ENCODE measurements around the gene FXYD3. TPM values are rescaled to one million over a fixed set of nuclear protein-coding genes. Genes with fewer than 3 reads are reported as not detected.
A peak's percentile ranks its signal among the peaks of the same experiment; 100 is the strongest.

The FXYD3 gene
- total and polyA plus RNA-seq, 5 donors from 2014 or later: not detected

DNA sequence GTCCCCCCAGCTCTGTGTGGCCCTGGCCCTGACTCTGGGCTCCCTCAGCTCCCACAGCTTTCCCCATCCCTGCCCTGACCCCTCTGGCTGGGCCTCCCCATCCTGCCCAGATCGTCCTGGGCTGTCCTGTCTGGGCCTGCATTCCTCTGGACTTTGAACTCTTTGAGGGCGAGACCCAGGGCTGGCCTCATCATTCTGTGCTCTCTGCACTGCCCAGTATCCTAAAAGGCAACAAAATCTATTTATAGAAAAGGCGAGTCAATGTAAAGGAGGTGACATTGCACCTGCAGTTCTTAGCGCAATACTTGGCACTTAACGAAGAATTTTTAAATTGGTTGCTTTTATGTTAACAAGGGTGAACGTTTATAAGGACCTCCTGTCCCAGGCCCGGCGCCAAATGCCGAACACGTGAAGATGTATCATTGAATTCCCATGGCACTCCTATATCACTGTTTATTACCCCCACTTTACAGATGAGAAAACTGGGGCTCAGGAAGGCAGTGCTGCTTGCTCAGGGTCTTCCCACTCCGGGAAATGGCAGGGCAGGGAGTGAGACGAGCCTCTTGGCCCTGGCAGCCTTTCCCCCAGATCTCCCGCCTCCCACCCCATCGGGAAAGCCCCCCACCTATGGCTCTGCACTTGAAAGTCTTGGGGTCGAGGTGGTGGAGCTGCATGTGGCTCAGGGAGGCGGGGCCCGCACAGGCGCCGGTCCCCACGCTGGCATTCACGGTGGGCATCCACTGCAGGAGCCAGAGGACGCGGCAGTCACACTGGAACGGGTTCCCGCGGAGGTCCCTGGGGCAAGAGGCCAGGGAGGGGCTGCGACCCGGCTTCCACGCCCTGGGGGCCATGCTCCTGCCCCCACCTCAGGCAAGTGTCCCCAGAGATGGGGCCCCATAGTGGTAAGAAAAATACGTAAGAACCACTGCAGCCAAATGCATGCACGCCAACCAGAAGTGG lies 15.4 kb downstream of the FXYD3 start:
- Histone ChIP-seq H3K4me1 (ENCODE audit: control insufficient read depth, insufficient read depth, low read length, poor library complexity, severe bottlenecking) (no peaks in the 10 kb centered on the region), H3K27ac (ENCODE audit: insufficient read depth, low read length, poor library complexity, severe bottlenecking) (no peak overlapping the region)
- no peak for DNase-seq

DNA sequence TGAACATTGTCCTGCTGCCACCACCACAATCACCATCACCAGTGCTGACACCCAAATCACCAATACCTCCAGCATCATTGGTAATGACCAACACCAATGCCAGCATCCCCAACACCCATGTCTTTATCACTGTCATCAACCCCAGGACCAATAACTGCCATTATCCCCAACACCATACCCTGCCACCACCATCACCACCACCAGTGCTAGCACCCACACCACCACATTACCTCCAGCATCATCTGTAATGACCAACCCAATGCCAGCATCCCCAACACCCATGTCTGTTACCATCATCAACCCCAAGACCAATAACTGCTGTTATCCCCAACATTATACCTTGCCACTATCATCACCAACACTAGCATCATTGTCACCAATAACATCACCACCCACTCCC lies 16.6 kb downstream of the FXYD3 start:
- Mint-ChIP-seq H3K4me3 (no peak overlapping the region), H3K36me3 (no peaks in the 10 kb centered on the region), H3K9me3 (peaks cover 0 to 11% (median 1%) of the 10 kb centered on the region in 7 donors), H3K4me1 (peaks cover 0 to 8% (median 4%) of the 10 kb centered on the region in 4 donors), H3K27me3 (peaks cover 5% of the 10 kb centered on the region), H3K27ac (no peak overlapping the region)
- Histone ChIP-seq H3K4me3 (ENCODE audit: low read depth, low read length) (no peak overlapping the region), H3K36me3 (ENCODE audit: control insufficient read depth, insufficient read depth, low read length) (no peaks in the 10 kb centered on the region), H3K27ac (ENCODE audit: insufficient read depth, low read length, poor library complexity, severe bottlenecking) (no peak overlapping the region), H3K27me3 (ENCODE audit: control insufficient read depth, insufficient read depth, low read length) (no peaks in the 10 kb centered on the region), H3K9me3 (ENCODE audit: control insufficient read depth in 2 of 2, low read length in 2 of 2) (no peaks in the 10 kb centered on the region), H3K4me1 (ENCODE audit: control insufficient read depth, insufficient read depth, low read length, poor library complexity, severe bottlenecking) (no peaks in the 10 kb centered on the region)
- ATAC-seq (ENCODE audit: low read depth in 2 of 2): no peak
- no peak for DNase-seq

More for the DNA sequence above, 15.4 kb downstream of the FXYD3 start:
- H3K4me3 ChIP-seq (ENCODE audit: low read depth, low read length): no peak overlapping the region
- no peak for ATAC-seq (ENCODE audit: low read depth in 2 of 2)
- H3K27ac Mint-ChIP-seq: no peak overlapping the region
- no peaks in the 10 kb centered on the region for H3K36me3 Mint-ChIP-seq
- H3K4me3 Mint-ChIP-seq: no peak overlapping the region
- H3K4me1 Mint-ChIP-seq: peaks cover 0 to 8% (median 4%) of the 10 kb centered on the region in 4 donors
- peaks cover 0 to 11% (median 1%) of the 10 kb centered on the region in 7 donors for H3K9me3 Mint-ChIP-seq
- H3K27me3 Mint-ChIP-seq: peaks cover 5% of the 10 kb centered on the region
- H3K27me3 ChIP-seq (ENCODE audit: control insufficient read depth, insufficient read depth, low read length): no peaks in the 10 kb centered on the region
- H3K36me3 ChIP-seq (ENCODE audit: control insufficient read depth, insufficient read depth, low read length): no peaks in the 10 kb centered on the region
- no peaks in the 10 kb centered on the region for H3K9me3 ChIP-seq (ENCODE audit: control insufficient read depth in 2 of 2, low read length in 2 of 2)

DNA sequence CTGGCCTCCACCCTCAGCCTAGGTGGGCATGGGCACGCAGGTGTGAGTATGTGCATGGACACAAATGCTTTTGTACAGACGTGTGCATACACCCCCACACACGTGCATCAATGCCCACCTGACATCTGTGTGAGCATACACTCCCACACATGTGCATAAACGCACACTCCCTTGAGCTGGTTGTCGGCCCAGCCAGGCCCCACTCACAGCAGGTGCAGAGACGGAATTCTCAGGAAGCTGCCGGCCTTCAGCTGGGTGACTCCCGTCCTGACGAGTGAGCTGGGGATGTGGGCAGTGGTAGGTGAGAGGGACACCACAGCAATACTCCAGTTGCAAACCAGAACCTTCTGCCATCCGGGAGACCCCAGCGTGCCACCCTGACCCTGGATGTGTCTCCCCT lies 18.2 kb downstream of the FXYD3 start:
- no peaks in the 10 kb centered on the region for H3K36me3 Mint-ChIP-seq
- H3K4me1 Mint-ChIP-seq: peaks cover 0 to 8% (median 4%) of the 10 kb centered on the region in 4 donors
- Histone ChIP-seq H3K27me3 (ENCODE audit: control insufficient read depth, insufficient read depth, low read length) (no peaks in the 10 kb centered on the region), H3K4me1 (ENCODE audit: control insufficient read depth, insufficient read depth, low read length, poor library complexity, severe bottlenecking) (no peaks in the 10 kb centered on the region), H3K9me3 (ENCODE audit: control insufficient read depth in 2 of 2, low read length in 2 of 2) (no peaks in the 10 kb centered on the region), H3K4me3 (ENCODE audit: low read depth, low read length) (no peak overlapping the region), H3K27ac (ENCODE audit: insufficient read depth, low read length, poor library complexity, severe bottlenecking) (no peak overlapping the region), H3K36me3 (ENCODE audit: control insufficient read depth, insufficient read depth, low read length) (no peaks in the 10 kb centered on the region)
- H3K4me3 Mint-ChIP-seq: no peak overlapping the region
- no peaks in the 10 kb centered on the region for H3K27me3 Mint-ChIP-seq
- no peak overlapping the region for H3K27ac Mint-ChIP-seq
- H3K9me3 Mint-ChIP-seq: peaks cover 0 to 11% (median 0%) of the 10 kb centered on the region in 7 donors
- ATAC-seq (ENCODE audit: low read depth in 2 of 2) (no peak), DNase-seq (no peak)

DNA sequence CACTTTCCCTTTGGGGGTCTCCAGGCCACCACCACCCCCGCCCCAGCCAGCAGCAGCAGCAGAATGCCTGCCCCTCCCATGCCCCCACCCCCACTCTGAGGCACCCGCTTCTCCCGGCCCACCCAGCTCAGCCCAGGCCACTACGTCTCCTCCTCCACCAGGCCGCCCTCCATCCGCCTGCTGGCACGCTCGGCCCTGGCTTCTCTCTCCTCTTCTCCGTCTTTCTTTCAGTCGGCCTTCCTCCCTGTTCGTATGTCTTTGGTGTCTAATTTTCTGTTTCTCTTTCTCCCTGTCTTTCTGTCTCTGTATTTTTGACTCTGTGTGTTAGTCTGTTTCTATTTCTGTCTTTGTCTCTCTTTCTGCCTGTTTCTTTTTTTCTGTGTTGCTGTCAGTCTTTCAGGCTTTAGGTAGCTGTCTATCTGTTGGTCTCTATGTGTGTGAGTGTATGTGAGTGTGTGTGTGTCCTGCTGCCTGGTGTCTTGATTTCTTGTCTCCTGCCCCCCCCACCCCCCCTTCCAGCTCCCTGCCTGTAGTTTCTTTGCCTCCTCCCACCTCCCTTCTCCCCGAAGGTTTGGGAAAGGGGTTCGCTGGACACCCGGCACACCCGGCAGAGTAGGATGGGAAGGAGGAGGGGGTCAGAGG lies 19.1 kb downstream of the FXYD3 start, which contains the start of gene LGI4:
LGI4 (minus strand) TSS at position 459 of the 642 bp plus-strand sequence; CDS start at position 80, 379 bp downstream.
- H3K27me3 Mint-ChIP-seq: no peaks in the 10 kb centered on the region
- ATAC-seq (ENCODE audit: low read depth in 2 of 2): no peak
- no peaks in the 10 kb centered on the region for H3K36me3 Mint-ChIP-seq
- Histone ChIP-seq H3K27me3 (ENCODE audit: control insufficient read depth, insufficient read depth, low read length) (no peaks in the 10 kb centered on the region), H3K4me1 (ENCODE audit: control insufficient read depth, insufficient read depth, low read length, poor library complexity, severe bottlenecking) (no peaks in the 10 kb centered on the region), H3K27ac (ENCODE audit: insufficient read depth, low read length, poor library complexity, severe bottlenecking) (no peak within 1 kb of the TSS), H3K36me3 (ENCODE audit: control insufficient read depth, insufficient read depth, low read length) (no peaks in the 10 kb centered on the region), H3K9me3 (ENCODE audit: control insufficient read depth in 2 of 2, low read length in 2 of 2) (no peaks in the 10 kb centered on the region), H3K4me3 (ENCODE audit: low read depth, low read length) (no peak within 1 kb of the TSS)
- DNase-seq: no peak
- H3K4me1 Mint-ChIP-seq: peaks cover 0 to 8% (median 4%) of the 10 kb centered on the region in 4 donors
- peaks cover 0 to 11% (median 0%) of the 10 kb centered on the region in 7 donors for H3K9me3 Mint-ChIP-seq
- H3K27ac Mint-ChIP-seq: peak within 1 kb of the TSS in 2 of 3 donors; percentile 24 to 64
- no peak within 1 kb of the TSS for H3K4me3 Mint-ChIP-seq

DNA sequence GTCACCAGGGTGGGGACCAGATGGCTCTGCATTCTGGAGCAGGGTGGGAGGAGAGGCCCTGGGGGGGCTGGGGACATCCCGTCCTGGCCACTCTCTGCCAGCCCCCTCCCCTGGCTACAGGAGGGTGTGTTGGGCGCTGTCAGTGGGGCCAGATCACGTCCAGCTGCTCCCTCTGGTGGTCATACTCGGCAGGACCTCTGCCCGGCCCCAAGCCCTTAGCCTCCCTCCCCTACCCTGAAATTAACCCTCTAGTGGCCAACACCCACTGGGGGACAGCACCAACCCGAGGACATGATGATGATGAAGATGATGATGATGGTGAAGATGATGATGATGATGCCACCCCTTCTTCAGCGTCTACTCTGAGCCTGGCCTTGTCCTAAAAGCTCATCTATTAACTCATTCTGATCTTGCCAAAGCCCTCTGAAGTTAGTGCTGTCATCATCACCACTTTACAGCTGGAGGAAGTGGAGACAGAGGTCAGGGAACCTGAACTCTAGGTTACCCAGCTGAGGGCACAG lies 19.8 kb downstream of the FXYD3 start:
- Histone ChIP-seq H3K4me1 (ENCODE audit: control insufficient read depth, insufficient read depth, low read length, poor library complexity, severe bottlenecking) (peaks cover 3% of the 10 kb centered on the region), H3K9me3 (ENCODE audit: control insufficient read depth in 2 of 2, low read length in 2 of 2) (no peaks in the 10 kb centered on the region), H3K27ac (ENCODE audit: insufficient read depth, low read length, poor library complexity, severe bottlenecking) (no peak overlapping the region), H3K27me3 (ENCODE audit: control insufficient read depth, insufficient read depth, low read length) (no peaks in the 10 kb centered on the region), H3K36me3 (ENCODE audit: control insufficient read depth, insufficient read depth, low read length) (no peaks in the 10 kb centered on the region), H3K4me3 (ENCODE audit: low read depth, low read length) (no peak overlapping the region)
- Mint-ChIP-seq H3K36me3 (no peaks in the 10 kb centered on the region), H3K9me3 (peaks cover 0 to 11% (median 0%) of the 10 kb centered on the region in 7 donors), H3K27ac (peak overlapping the region in 1 of 3 donors; percentile 24), H3K4me1 (peaks cover 0 to 8% (median 4%) of the 10 kb centered on the region in 4 donors), H3K4me3 (no peak overlapping the region), H3K27me3 (no peaks in the 10 kb centered on the region)
- peak; percentile 65 to 78 for ATAC-seq (ENCODE audit: low read depth in 2 of 2)
- peak; percentile 42 to 69 (median 54) for DNase-seq

DNA sequence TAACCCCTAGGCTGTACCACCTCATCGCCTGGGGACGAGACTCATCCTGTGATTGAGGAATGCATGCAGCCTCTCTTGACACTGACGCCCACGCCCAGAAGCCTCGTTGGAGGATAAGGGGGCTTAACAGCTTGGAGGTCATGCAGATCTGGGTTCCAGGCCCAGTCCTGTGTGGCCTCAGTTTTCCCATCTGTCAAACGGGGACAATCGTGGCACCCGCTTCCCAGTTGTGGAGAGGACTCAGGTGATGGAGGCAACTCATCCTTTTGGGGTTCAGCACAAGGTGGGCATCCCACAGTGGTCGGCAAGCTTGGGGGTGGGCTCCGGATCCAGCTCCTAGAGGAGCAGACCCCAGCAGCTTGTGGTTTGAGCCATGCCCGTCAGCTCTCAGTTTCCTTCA lies 20.6 kb downstream of the FXYD3 start:
- no peaks in the 10 kb centered on the region for H3K27me3 ChIP-seq (ENCODE audit: control insufficient read depth, insufficient read depth, low read length)
- H3K27me3 Mint-ChIP-seq: no peaks in the 10 kb centered on the region
- ATAC-seq (ENCODE audit: low read depth in 2 of 2) (no peak), DNase-seq (no peak)
- no peaks in the 10 kb centered on the region for H3K36me3 ChIP-seq (ENCODE audit: control insufficient read depth, insufficient read depth, low read length)
- H3K27ac ChIP-seq (ENCODE audit: insufficient read depth, low read length, poor library complexity, severe bottlenecking): no peak overlapping the region
- no peaks in the 10 kb centered on the region for H3K36me3 Mint-ChIP-seq
- peaks cover 0 to 11% (median 0%) of the 10 kb centered on the region in 7 donors for H3K9me3 Mint-ChIP-seq
- no peak overlapping the region for H3K27ac Mint-ChIP-seq
- no peak overlapping the region for H3K4me3 Mint-ChIP-seq
- H3K4me3 ChIP-seq (ENCODE audit: low read depth, low read length): no peak overlapping the region
- H3K9me3 ChIP-seq (ENCODE audit: control insufficient read depth in 2 of 2, low read length in 2 of 2): no peaks in the 10 kb centered on the region
- peaks cover 0 to 14% (median 10%) of the 10 kb centered on the region in 4 donors for H3K4me1 Mint-ChIP-seq
- H3K4me1 ChIP-seq (ENCODE audit: control insufficient read depth, insufficient read depth, low read length, poor library complexity, severe bottlenecking): peaks cover 9% of the 10 kb centered on the region

DNA sequence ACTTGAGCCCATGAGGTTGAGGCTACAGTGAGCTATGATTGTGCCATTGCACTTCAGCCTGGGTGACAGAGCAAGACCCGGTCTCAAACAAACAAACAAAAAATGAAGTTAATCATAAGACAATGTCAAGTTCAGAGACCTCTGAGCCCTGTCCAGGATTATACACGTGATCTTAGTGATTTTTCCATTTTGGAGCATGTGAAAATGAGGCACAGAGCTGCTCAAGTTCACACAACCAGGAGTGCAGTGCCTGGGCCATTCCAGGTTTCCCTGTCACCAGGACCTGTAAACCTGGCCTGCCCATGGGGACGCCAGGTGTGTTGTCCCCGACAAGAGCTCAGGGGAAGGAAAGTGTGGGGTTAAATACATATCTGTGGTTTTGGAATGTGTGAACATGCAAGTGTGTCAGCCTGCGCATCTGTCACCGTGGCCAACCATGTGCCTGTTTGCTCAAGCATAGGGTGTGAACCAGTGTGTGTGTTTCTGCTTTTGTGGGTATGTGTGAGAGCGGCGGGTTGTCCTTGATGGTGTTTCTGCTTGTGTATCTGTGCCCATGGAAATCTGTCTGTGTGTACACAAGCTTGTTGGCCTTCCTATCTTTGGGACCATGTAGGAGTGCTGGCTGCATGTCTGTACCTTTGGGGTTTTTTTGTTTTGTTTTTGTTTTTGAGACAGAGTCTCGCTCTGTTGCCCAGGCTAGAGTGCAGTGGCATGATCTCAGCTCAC lies 21.5 kb downstream of the FXYD3 start:
- Mint-ChIP-seq H3K9me3 (peaks cover 0 to 11% (median 0%) of the 10 kb centered on the region in 7 donors), H3K36me3 (no peaks in the 10 kb centered on the region), H3K27ac (no peak overlapping the region), H3K4me1 (peaks cover 6 to 22% (median 18%) of the 10 kb centered on the region in 4 donors), H3K4me3 (no peak overlapping the region), H3K27me3 (peaks cover 9% of the 10 kb centered on the region)
- Histone ChIP-seq H3K36me3 (ENCODE audit: control insufficient read depth, insufficient read depth, low read length) (no peaks in the 10 kb centered on the region), H3K9me3 (ENCODE audit: control insufficient read depth in 2 of 2, low read length in 2 of 2) (no peaks in the 10 kb centered on the region), H3K4me1 (ENCODE audit: control insufficient read depth, insufficient read depth, low read length, poor library complexity, severe bottlenecking) (peaks cover 18% of the 10 kb centered on the region), H3K27ac (ENCODE audit: insufficient read depth, low read length, poor library complexity, severe bottlenecking) (no peak overlapping the region), H3K4me3 (ENCODE audit: low read depth, low read length) (no peak overlapping the region), H3K27me3 (ENCODE audit: control insufficient read depth, insufficient read depth, low read length) (no peaks in the 10 kb centered on the region)
- DNase-seq (no peak), ATAC-seq (ENCODE audit: low read depth in 2 of 2) (no peak)

Data from CD4-positive, CD25-positive, alpha-beta regulatory T cell (primary cell).